Astrocyte (in vitro differentiated cells and primary cell): Measurements from ENCODE around the gene CACNA1H. TPM values are rescaled to one million over a fixed set of nuclear protein-coding genes. Genes with fewer than 3 reads are reported as not detected.

ENCODE experiments used
- DNase-seq: peaks from one replicate; pipeline ENCODE4 v3.0.0-alpha.2; 2010; ENCODE audit warnings: low read depth
- FAIRE-seq: peaks from 2 replicates; lab custom pipeline; 2011; peaks lifted over from hg19 to GRCh38; lab: Jason Lieb, UNC
- H2AFZ ChIP-seq: 2 replicates; pipeline ENCODE4 v1.6.0; 2012; ENCODE audit warnings: low read depth, low read length, inconsistent platforms
- H3K27ac ChIP-seq: 2 replicates; pipeline ENCODE4 v1.5.1; 2011; ENCODE audit warnings: low read depth, low read length, inconsistent platforms
- H3K27me3 ChIP-seq: 2 replicates; pipeline ENCODE4 v1.6.0; 2011; ENCODE audit warnings: low read length, inconsistent platforms; ENCODE audit not compliant: insufficient read depth
- H3K36me3 ChIP-seq: 2 replicates; pipeline ENCODE4 v1.5.1; 2011; ENCODE audit warnings: low read length, inconsistent platforms; ENCODE audit not compliant: insufficient read depth
- H3K4me1 ChIP-seq: 2 replicates; pipeline ENCODE4 v1.5.1; 2011; ENCODE audit warnings: low read length, inconsistent platforms; ENCODE audit not compliant: insufficient read depth
- H3K4me2 ChIP-seq: 2 replicates; pipeline ENCODE4 v1.6.0; 2012; ENCODE audit warnings: low read length, inconsistent platforms
- H3K4me3 ChIP-seq: 2 replicates; pipeline ENCODE4 v1.5.1; 2011; ENCODE audit warnings: low read depth, mild to moderate bottlenecking, low read length, inconsistent platforms; ENCODE audit not compliant: insufficient read depth
- H3K79me2 ChIP-seq: 2 replicates; pipeline ENCODE4 v1.6.0; 2012; ENCODE audit warnings: mild to moderate bottlenecking, low read length, inconsistent platforms; ENCODE audit not compliant: insufficient read depth
- H3K9ac ChIP-seq: 2 replicates; pipeline ENCODE4 v1.6.0; 2012; ENCODE audit warnings: mild to moderate bottlenecking, low read length, inconsistent platforms
- H3K9me3 ChIP-seq: 2 replicates; pipeline ENCODE4 v1.5.1; 2012; ENCODE audit warnings: low read depth, mild to moderate bottlenecking, low read length, inconsistent platforms; ENCODE audit not compliant: insufficient read depth
- H4K20me1 ChIP-seq: 2 replicates; pipeline ENCODE4 v1.6.0; 2012; ENCODE audit warnings: low read length, inconsistent platforms; ENCODE audit not compliant: insufficient read depth
- H3K27ac Mint-ChIP-seq: one replicate; pipeline ENCODE4 v1.8.0; 2021; ENCODE audit warnings: mild to moderate bottlenecking, mixed read lengths; ENCODE audit not compliant: unreplicated experiment
- H3K27me3 Mint-ChIP-seq: one replicate; pipeline ENCODE4 v1.8.0; 2021; ENCODE audit warnings: low read depth, mixed read lengths; ENCODE audit not compliant: unreplicated experiment
- H3K36me3 Mint-ChIP-seq: one replicate; pipeline ENCODE4 v1.8.0; 2021; ENCODE audit warnings: low read depth, mixed read lengths; ENCODE audit not compliant: unreplicated experiment
- H3K4me1 Mint-ChIP-seq: one replicate; pipeline ENCODE4 v1.8.0; 2021; ENCODE audit warnings: low read depth, mixed read lengths; ENCODE audit not compliant: unreplicated experiment
- H3K4me3 Mint-ChIP-seq: one replicate; pipeline ENCODE4 v1.8.0; 2021; ENCODE audit warnings: mild to moderate bottlenecking, moderate library complexity, mixed read lengths; ENCODE audit not compliant: unreplicated experiment
- H3K9me3 Mint-ChIP-seq: one replicate; pipeline ENCODE4 v1.8.0; 2021; ENCODE audit warnings: mild to moderate bottlenecking, mixed read lengths; ENCODE audit not compliant: unreplicated experiment
- CTCF ChIP-seq: IDR thresholded peaks from 2 replicates; pipeline ENCODE4 v1.5.1; 2011; ENCODE audit warnings: low read depth, mild to moderate bottlenecking, inconsistent platforms, low read length, moderate library complexity; ENCODE audit not compliant: insufficient read depth
- EZH2 ChIP-seq: IDR thresholded peaks from 2 replicates; pipeline ENCODE4 v1.6.1; 2012; ENCODE audit warnings: mild to moderate bottlenecking, low read length, inconsistent platforms; ENCODE audit not compliant: insufficient read depth
- total RNA-seq: library from RNA; stranded (reverse); gene quantifications from 2 replicates; pipeline ENCODE4 v1.2.1, GENCODE V29; 2021

The CACNA1H gene
- total RNA-seq, 1 donor from 2014 or later, result 21.7 TPM

GRCh38 chr16:1181404-1182315, 28.8 kb downstream of the CACNA1H start:
- Histone ChIP-seq H2AFZ (peak overlapping the region; percentile 42), H4K20me1 (peaks cover 3% of the 10 kb centered on the region), H3K27me3 (no peaks in the 10 kb centered on the region), H3K4me1 (peaks cover 34% of the 10 kb centered on the region), H3K36me3 (no peaks in the 10 kb centered on the region), H3K9ac (peak overlapping the region; percentile 55), H3K4me3 (peak overlapping the region; percentile 5), H3K79me2 (peaks cover 2% of the 10 kb centered on the region), H3K27ac (peak overlapping the region; percentile 56), H3K9me3 (no peaks in the 10 kb centered on the region), H3K4me2 (peak overlapping the region; percentile 83)
- H3K9me3 Mint-ChIP-seq, result peaks cover 2% of the 10 kb centered on the region
- DNase-seq (no peak), FAIRE-seq (no peak)
- TF ChIP-seq EZH2 (no peak), CTCF (no peak)
- H3K27me3 Mint-ChIP-seq, result no peaks in the 10 kb centered on the region
- H3K27ac Mint-ChIP-seq, result peak overlapping the region; percentile 77
- H3K4me1 Mint-ChIP-seq, result peaks cover 8% of the 10 kb centered on the region
- H3K4me3 Mint-ChIP-seq, result peak overlapping the region; percentile 3
- H3K36me3 Mint-ChIP-seq, result peaks cover 4% of the 10 kb centered on the region

- FAIRE-seq (no peak), DNase-seq (peak; percentile 83)
- no peaks in the 10 kb centered on the region for H3K27me3 ChIP-seq
- H3K9me3 Mint-ChIP-seq, result peaks cover 2% of the 10 kb centered on the region
- H3K27me3 Mint-ChIP-seq, result peaks cover 2% of the 10 kb centered on the region
- peak overlapping the region; percentile 73 for H3K9ac ChIP-seq
- peaks cover 2% of the 10 kb centered on the region for H3K79me2 ChIP-seq
- no peak overlapping the region for H3K4me3 ChIP-seq
- TF ChIP-seq CTCF, result no peak
- H3K4me3 Mint-ChIP-seq, result no peak overlapping the region
- peak overlapping the region; percentile 77 for H3K27ac Mint-ChIP-seq
- no peaks in the 10 kb centered on the region for H3K36me3 ChIP-seq
- H3K9me3 ChIP-seq, result no peaks in the 10 kb centered on the region
- H3K4me1 Mint-ChIP-seq, result peaks cover 8% of the 10 kb centered on the region
- H3K36me3 Mint-ChIP-seq, result peaks cover 4% of the 10 kb centered on the region
- H3K27ac ChIP-seq, result peak overlapping the region; percentile 68
- peaks cover 34% of the 10 kb centered on the region for H3K4me1 ChIP-seq
- peak overlapping the region; percentile 42 for H2AFZ ChIP-seq
- H4K20me1 ChIP-seq, result peaks cover 4% of the 10 kb centered on the region
- H3K4me2 ChIP-seq, result peak overlapping the region; percentile 83
These were observed 29.4 kb downstream of the CACNA1H start for GRCh38 chr16:1182316-1182671.
